ENCODE results near the gene FAM53B.

Gene FAM53B

GRCh38 chr10:124598773-124599587 lies 145.2 kb downstream of the FAM53B start:
- H3K4me1 Mint-ChIP-seq (ENCODE audit: low read depth), result peaks cover 16% of the 10 kb centered on the region
- no peak overlapping the region for H3K4me3 Mint-ChIP-seq
- H3K27me3 Mint-ChIP-seq, result no peaks in the 10 kb centered on the region
- H3K27ac Mint-ChIP-seq, result peak overlapping the region; percentile 8
- no peaks in the 10 kb centered on the region for H3K36me3 Mint-ChIP-seq (ENCODE audit: low read depth)
- no peaks in the 10 kb centered on the region for H3K9me3 Mint-ChIP-seq

GRCh38 chr10:124598196-124598595 lies 146.0 kb downstream of the FAM53B start:
- Mint-ChIP-seq H3K9me3 (no peaks in the 10 kb centered on the region), H3K36me3 (ENCODE audit: low read depth) (no peaks in the 10 kb centered on the region), H3K4me3 (no peak overlapping the region), H3K27ac (no peak overlapping the region), H3K27me3 (no peaks in the 10 kb centered on the region), H3K4me1 (ENCODE audit: low read depth) (peaks cover 15% of the 10 kb centered on the region)

- H3K36me3 Mint-ChIP-seq (ENCODE audit: low read depth), result no peaks in the 10 kb centered on the region
- no peaks in the 10 kb centered on the region for H3K27me3 Mint-ChIP-seq
- peaks cover 12% of the 10 kb centered on the region for H3K4me1 Mint-ChIP-seq (ENCODE audit: low read depth)
- H3K9me3 Mint-ChIP-seq, result no peaks in the 10 kb centered on the region
- no peak overlapping the region for H3K4me3 Mint-ChIP-seq
- H3K27ac Mint-ChIP-seq, result no peak overlapping the region
Measured at GRCh38 chr10:124597846-124598165, 146.4 kb downstream of the FAM53B start.

GRCh38 chr10:124596962-124597845 lies 147.0 kb downstream of the FAM53B start:
- Mint-ChIP-seq H3K9me3 (no peaks in the 10 kb centered on the region), H3K4me1 (ENCODE audit: low read depth) (peaks cover 12% of the 10 kb centered on the region), H3K27ac (no peak overlapping the region), H3K27me3 (no peaks in the 10 kb centered on the region), H3K36me3 (ENCODE audit: low read depth) (no peaks in the 10 kb centered on the region), H3K4me3 (no peak overlapping the region)

- Mint-ChIP-seq H3K4me1 (ENCODE audit: low read depth) (peaks cover 12% of the 10 kb centered on the region), H3K4me3 (no peak overlapping the region), H3K27ac (no peak overlapping the region), H3K27me3 (no peaks in the 10 kb centered on the region), H3K9me3 (no peaks in the 10 kb centered on the region), H3K36me3 (ENCODE audit: low read depth) (no peaks in the 10 kb centered on the region)
Measured at GRCh38 chr10:124596116-124596785, 147.9 kb downstream of the FAM53B start.

- peaks cover 7% of the 10 kb centered on the region for H3K4me1 Mint-ChIP-seq (ENCODE audit: low read depth)
Measured at GRCh38 chr10:124595143-124595883, 148.9 kb downstream of the FAM53B start.

GRCh38 chr10:124594240-124594639 lies 149.9 kb downstream of the FAM53B start:
- no peaks in the 10 kb centered on the region for H3K36me3 Mint-ChIP-seq (ENCODE audit: low read depth)
- no peaks in the 10 kb centered on the region for H3K9me3 Mint-ChIP-seq
- H3K27ac Mint-ChIP-seq, result no peak overlapping the region
- H3K27me3 Mint-ChIP-seq, result no peaks in the 10 kb centered on the region
- peaks cover 7% of the 10 kb centered on the region for H3K4me1 Mint-ChIP-seq (ENCODE audit: low read depth)
- H3K4me3 Mint-ChIP-seq, result no peak overlapping the region

More at GRCh38 chr10:124595143-124595883, 148.9 kb downstream of the FAM53B start:
- Mint-ChIP-seq H3K4me3 (no peak overlapping the region), H3K36me3 (ENCODE audit: low read depth) (no peaks in the 10 kb centered on the region), H3K9me3 (no peaks in the 10 kb centered on the region), H3K27ac (no peak overlapping the region), H3K27me3 (no peaks in the 10 kb centered on the region)

GRCh38 chr10:124593431-124593985 lies 150.7 kb downstream of the FAM53B start:
- peaks cover 2% of the 10 kb centered on the region for H3K4me1 Mint-ChIP-seq (ENCODE audit: low read depth)
- no peaks in the 10 kb centered on the region for H3K36me3 Mint-ChIP-seq (ENCODE audit: low read depth)
- no peak overlapping the region for H3K4me3 Mint-ChIP-seq
- H3K27me3 Mint-ChIP-seq, result no peaks in the 10 kb centered on the region
- H3K9me3 Mint-ChIP-seq, result no peaks in the 10 kb centered on the region
- no peak overlapping the region for H3K27ac Mint-ChIP-seq

GRCh38 chr10:124592736-124593430 lies 151.3 kb downstream of the FAM53B start:
- no peaks in the 10 kb centered on the region for H3K36me3 Mint-ChIP-seq (ENCODE audit: low read depth)
- no peaks in the 10 kb centered on the region for H3K27me3 Mint-ChIP-seq
- H3K4me1 Mint-ChIP-seq (ENCODE audit: low read depth), result no peaks in the 10 kb centered on the region
- no peak overlapping the region for H3K4me3 Mint-ChIP-seq
- no peaks in the 10 kb centered on the region for H3K9me3 Mint-ChIP-seq
- H3K27ac Mint-ChIP-seq, result no peak overlapping the region

GRCh38 chr10:124592101-124592500 lies 152.1 kb downstream of the FAM53B start:
- H3K27ac Mint-ChIP-seq, result no peak overlapping the region
- H3K4me3 Mint-ChIP-seq, result no peak overlapping the region
- no peaks in the 10 kb centered on the region for H3K36me3 Mint-ChIP-seq (ENCODE audit: low read depth)
- H3K4me1 Mint-ChIP-seq (ENCODE audit: low read depth), result no peaks in the 10 kb centered on the region
- no peaks in the 10 kb centered on the region for H3K9me3 Mint-ChIP-seq
- no peaks in the 10 kb centered on the region for H3K27me3 Mint-ChIP-seq

- Mint-ChIP-seq H3K27me3 (no peaks in the 10 kb centered on the region), H3K4me3 (no peak overlapping the region), H3K36me3 (ENCODE audit: low read depth) (no peaks in the 10 kb centered on the region), H3K27ac (no peak overlapping the region), H3K4me1 (ENCODE audit: low read depth) (no peaks in the 10 kb centered on the region), H3K9me3 (no peaks in the 10 kb centered on the region)
Measured at GRCh38 chr10:124591123-124591495, 153.1 kb downstream of the FAM53B start.

GRCh38 chr10:124590216-124591122 lies 153.7 kb downstream of the FAM53B start:
- H3K27ac Mint-ChIP-seq, result no peak overlapping the region

GRCh38 chr10:124589491-124590041 lies 154.6 kb downstream of the FAM53B start:
- H3K27ac Mint-ChIP-seq, result no peak overlapping the region
- H3K27me3 Mint-ChIP-seq, result no peaks in the 10 kb centered on the region
- no peaks in the 10 kb centered on the region for H3K36me3 Mint-ChIP-seq (ENCODE audit: low read depth)
- no peaks in the 10 kb centered on the region for H3K4me1 Mint-ChIP-seq (ENCODE audit: low read depth)
- H3K9me3 Mint-ChIP-seq, result no peaks in the 10 kb centered on the region
- H3K4me3 Mint-ChIP-seq, result no peak overlapping the region

More at GRCh38 chr10:124590216-124591122, 153.7 kb downstream of the FAM53B start:
- no peaks in the 10 kb centered on the region for H3K36me3 Mint-ChIP-seq (ENCODE audit: low read depth)
- H3K9me3 Mint-ChIP-seq, result no peaks in the 10 kb centered on the region
- no peaks in the 10 kb centered on the region for H3K27me3 Mint-ChIP-seq
- no peaks in the 10 kb centered on the region for H3K4me1 Mint-ChIP-seq (ENCODE audit: low read depth)
- H3K4me3 Mint-ChIP-seq, result no peak overlapping the region

Measured in stimulated activated naive CD8-positive, alpha-beta T cell treated with anti-CD3 and anti-CD28 coated beads, Interleukin-15, Interleukin-2, amounts not matched to agents 100 ng/mL and 50 ng/mL, for 24 hours (primary cell).